ENCODE results near the gene NTPCR.

- TF ChIP-seq GATA2 (IDR thresholded peaks at IDR 0.05; ENCODE audit: low read depth, low read length) (no peak), GATA3 (IDR thresholded peaks at IDR 0.05; ENCODE audit: low read depth, low read length) (no peak)
Measured at GRCh38 chr1:232944347-232944746, 6.1 kb upstream of the NTPCR start.
